GM19455 (cell line): ENCODE results near the gene GABBR1.

Experiments
- ATAC-seq: cut with Tn5 transposase; IDR thresholded peaks from one replicate; pipeline ENCODE4 v1.9.1; 2021; ENCODE audit not compliant: unreplicated experiment

GABBR1 gene

DNA sequence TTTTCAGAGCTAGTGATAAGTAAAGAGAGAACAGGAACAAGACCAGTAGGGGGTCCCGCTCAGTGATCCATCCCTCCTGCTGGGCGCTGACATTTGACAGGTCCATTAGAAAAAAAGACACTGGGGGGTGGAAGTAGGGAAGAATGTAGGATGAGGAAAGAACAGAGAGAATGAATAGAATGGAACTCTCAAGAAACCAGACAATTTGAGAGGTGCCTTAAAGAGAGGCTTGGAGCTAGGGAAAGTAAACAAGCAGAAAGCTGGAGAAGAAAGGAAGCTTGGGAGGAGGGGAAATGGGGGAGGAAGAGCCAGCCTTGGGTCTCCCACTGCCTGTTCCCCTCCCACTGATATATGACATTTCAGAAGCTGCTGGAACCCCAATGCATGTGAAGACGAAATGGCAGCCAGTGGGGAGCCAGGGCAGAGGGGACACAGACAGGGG, 8.4 kb downstream of the GABBR1 start:
- no peak for ATAC-seq

DNA sequence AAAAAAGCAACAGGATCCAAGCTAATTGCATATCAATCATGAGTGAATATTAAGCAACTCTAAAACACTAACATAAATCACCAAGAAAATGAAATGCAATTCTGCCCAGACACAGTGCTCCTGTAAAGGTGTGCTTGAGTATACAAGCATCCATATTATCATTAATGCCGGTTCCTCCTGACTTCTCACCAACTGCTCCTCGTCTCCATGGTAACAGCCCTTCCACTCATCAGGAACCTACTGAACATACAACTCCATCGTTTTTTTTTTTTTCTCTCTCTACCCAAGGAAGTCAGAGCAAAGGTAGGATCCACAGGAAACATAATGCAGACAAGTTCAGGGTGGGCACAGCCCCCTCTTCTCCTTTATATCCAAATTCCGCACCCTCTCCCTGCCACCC, 12.4 kb downstream of the GABBR1 start:
- ATAC-seq, result no peak

DNA sequence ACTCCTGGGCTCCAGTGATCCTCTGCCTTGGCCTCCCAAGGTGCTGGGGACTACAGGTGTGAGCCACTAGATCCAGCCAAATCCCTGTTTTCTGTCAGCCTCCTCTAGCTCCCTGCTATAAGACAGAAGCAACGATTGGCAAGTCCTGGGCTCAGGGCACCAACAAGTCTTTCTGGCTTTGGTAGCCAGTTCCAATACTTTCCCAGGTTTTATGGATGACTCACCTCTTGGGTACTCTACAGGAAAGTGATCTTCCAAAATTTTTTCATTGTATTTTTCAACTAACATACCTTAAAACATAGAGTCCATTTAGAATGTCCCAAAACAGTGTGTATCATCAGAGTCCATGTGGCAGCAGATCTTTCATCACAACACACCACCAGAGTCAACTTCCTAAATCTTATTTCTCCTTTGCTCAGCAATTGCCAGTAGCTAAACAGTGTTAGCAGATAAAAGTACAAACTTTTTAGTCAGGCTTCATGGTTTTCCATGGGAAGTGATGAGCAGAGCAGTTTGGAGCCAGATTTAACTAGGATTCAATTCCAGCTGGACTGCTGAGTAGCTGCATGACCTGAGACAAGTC, 13.3 kb downstream of the GABBR1 start:
- ATAC-seq, result no peak

DNA sequence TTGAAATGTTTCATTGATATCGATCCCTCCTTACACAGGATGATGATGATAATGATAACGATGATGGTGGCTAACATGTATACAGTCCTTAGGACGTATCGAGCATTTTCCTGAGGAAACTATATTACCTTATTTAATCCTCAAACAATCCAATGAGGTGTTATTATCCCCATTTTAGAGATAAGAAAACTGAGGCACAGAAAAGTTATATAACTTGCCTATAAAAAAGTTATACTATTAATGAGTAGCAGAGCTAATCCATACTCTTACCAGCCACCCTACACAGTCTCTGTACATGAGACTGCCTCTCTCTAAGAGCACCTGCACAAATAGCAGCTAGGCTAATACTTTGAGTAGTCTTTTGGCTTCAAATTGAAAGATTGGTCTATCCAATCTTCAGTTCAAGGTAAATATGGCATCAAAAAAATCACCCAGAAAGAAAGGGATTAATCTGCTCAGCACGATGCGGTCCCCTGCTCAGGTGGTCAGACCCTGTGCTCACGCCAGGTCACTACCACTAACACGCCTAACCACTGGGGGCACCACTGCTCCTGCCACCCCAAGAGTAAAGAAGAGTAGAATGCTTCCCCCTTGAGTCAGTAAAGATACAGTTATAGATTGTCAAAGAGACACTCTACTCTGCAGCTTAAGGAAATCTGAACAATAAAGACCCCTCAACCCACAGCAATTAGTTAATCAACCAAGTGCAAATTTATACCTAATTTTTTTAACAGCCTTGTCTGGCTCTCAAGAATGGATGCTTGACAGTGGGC, 15.0 kb downstream of the GABBR1 start:
- no peak for ATAC-seq

DNA sequence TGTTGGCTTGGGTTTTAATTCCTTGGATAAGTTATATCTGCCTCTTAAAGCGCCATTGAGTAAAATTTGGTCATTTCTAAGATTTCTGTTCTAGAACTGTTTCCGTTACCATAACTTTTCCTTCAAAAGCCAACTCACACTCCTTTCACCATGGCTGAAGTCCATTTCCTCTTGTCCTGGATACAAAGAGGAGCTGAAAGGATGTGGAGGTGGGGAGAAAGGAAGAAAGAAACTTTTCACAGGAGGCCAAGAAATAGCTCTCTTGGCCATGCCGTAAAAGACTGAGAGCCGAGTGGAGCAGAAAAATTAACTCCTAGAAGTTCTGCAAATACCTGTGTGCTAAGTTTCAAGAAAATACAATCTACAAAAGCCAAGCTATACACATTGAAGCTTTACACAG, 21.6 kb downstream of the GABBR1 start:
- ATAC-seq, result no peak

DNA sequence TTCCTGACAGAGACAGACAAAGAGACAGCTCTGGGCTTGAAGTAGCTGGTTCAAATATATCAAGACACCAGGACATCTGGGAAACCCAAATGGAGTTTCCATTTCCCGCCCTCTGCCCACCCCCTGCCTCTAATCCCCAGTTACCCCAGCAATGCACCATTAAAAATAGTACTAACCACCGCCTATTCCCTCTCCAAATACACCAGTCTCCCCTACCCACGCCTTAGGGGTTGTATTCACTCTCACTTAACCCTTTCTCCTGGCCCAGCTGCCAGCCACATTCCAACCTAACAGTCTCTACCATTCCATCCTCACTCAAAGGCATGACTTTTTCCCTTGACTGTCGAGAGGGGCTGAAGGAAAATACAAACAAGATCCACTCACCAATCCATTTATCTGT, 22.4 kb downstream of the GABBR1 start:
- ATAC-seq, result no peak

DNA sequence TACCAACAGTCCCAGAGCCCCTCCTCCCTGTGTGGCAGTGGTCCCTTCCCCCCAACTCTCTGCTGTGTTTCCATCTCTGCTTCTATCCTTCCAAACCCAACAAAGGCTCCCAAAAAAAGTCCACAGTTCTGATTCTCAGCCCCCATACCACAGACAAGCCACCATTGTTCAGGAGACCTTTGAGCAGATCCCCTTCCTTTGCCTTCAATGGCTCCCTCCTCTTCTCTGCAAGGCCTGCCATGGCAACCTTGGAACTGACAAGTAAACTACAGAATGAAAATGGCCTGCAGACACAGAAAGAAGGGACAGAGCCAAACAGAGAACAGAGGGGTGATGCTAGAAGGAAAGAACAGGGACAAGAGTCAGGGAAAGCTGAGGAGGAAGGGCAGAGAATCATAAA, 24.9 kb downstream of the GABBR1 start:
- no peak for ATAC-seq

DNA sequence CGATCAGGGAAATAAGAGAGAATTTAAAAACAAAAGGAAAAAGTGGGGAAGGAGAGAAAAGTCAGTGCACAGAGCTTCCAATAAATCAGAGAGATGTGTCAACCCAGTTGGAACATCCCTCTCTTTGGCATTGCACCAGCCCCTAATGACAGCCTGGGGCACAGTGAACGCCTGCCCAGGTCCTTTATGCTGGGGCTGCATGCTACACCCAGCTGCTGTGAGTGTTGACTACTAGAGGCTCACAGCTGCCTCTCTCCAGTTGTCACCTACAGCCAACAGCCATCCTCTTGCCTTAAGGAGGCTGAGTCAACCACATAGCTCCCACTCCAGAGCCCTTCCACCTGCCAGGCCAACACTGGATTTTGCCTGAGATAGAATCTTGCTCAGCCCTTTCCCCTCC, 29.1 kb downstream of the GABBR1 start:
- no peak for ATAC-seq

DNA sequence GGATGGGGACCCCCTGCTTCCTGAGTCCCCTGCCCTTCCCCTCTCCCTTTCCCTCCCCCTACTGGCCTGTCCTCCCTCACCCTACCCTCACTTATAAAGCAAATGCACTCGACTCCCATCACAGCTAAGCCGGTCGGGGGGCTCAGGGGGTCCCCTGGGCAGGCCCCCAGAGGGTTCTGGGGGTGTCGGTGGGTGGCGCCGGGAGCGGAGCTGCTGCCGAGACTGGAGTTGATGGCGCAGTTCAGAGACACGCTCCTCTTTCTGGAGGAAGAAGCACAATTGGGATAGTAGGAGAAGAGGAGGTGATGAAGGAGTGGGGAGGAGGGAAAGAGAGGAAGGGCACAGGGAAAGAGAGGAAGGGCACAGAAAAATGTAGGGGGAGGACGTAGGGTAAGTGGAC, 29.5 kb downstream of the GABBR1 start:
- no peak for ATAC-seq

DNA sequence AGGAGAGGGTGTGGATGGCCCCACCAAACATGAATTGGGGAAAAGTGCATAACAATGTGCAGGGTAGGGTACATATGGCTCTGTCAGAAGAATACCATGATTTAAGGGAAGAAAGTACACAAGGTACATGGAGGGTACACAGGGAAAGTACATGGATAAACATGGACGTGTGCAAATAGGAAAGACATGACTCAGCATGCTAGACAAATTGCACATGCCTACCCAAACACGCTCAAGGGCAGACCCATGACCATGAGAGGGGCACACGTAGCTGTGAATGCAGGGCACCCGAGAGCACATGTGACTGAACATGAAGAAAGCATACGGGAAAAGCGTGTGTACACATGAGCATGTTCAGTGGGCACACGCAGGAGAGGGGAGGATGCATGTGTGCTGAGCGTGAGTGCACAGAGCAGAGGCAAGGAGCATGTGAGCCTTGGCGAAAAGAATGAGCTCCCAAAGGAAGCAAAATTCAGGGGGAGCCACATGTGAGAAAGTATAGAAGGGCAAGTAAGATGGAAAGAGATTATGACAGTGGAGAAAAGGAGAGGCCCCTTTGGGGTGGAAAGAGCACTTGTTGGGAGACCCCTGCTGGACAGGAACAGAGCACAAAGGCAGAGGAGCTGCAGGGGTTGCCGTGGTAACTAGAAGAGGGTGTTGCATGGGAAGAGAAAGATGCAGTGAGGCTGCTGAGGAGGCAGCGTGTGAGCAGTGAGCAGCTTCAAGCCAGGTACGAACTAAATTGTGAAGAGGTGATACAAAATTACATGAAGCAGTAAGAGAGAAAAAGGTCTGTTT, 30.2 kb downstream of the GABBR1 start:
- ATAC-seq, result no peak

DNA sequence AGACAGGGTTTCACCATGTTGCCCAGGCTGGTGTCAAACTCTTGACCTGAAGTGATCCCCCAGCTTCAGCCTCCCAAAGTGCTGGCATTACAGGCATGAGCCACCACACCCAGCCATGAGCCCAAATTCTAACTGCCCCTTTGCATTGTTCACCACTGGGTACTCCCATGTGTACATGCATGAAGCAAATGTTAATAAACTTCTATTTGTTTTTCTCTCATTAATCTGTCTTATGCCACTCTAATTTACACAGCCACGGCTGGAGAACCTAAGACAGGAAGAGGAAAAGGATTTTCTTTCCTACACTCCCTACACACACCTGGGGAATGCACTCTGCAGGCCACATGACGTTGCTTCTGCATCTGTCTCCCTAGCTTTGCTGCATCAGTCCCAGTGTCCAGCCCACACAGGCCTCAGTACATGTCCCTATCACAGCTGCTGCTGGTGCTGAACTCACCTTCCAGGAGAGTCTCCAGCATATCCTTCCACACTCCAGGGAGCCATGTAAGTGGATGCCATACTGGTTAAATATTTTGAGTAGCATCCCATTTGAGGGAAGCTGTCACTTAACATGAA, 34.7 kb downstream of the GABBR1 start:
- no peak for ATAC-seq

DNA sequence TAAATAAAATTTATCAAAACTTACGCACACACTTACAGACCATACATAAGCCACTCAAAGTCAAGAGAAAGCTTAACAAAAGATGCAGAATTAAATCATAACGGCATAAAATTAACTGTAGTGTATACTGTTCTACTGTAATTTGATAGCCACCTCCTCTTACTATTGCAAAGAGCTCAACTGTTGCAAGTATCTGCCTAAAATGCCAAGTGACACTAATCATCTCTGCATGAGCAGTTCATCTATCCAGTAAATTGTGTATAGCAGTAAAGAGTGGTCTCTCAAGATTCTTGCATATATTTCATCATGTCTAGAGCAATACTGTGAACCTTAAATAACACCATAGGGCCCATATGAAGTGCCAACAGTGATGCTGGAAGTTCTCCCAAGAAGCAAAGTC, 35.8 kb downstream of the GABBR1 start:
- ATAC-seq, result no peak

DNA sequence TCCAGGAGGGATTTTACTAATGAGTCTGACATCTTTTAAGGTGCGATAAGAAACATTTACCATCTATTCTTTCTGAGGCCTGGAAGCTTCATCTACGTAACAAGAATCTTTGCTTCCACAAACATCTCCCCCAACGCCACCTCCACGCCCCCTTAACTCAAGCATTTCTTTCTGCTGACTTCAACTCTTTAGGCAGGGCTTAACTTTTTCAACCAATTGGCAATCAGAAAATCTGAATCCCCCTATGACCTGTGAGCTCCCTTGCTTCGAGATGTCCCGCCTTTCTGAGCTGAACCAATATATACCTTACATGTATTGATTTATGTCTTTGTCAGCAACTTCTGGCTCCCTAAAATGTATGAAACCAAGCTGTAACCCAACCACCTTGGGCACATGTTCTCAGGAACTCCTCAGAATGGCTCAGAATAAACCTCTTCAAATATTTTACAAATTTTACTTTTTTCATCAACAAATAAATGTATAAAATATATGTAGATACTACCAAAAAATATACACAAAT, 36.5 kb downstream of the GABBR1 start:
- no peak for ATAC-seq

DNA sequence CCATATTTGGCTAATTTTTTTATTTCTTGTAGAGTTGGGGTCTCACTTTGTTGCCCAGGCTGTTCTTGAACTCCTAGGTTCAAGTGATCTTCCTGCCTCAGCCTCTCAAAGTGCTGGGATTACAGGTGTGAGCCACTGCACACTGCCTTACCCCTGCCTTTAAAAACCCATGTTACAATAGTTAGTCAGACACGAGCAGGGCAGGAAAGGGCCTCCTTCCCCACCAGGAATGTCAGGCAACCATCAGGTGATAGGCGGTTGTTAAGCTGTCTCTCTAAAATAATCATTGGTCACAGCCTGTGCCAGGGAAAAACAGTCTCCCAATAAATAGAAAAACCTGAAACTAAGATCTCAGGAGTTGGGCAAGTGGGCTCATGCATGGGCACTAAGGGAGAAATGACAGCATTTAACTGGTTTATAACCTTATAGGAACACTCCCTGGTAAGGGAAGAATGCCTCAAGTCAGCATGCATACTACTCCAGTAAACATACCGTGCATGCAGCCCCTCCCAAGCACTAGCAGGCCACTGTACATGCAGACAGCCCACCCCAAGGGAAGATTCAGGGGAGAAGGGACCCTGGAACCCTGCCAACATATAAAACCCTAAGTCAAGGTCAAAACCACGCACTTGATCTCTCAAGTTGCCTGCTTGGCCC, 39.7 kb downstream of the GABBR1 start:
- ATAC-seq, result no peak

DNA sequence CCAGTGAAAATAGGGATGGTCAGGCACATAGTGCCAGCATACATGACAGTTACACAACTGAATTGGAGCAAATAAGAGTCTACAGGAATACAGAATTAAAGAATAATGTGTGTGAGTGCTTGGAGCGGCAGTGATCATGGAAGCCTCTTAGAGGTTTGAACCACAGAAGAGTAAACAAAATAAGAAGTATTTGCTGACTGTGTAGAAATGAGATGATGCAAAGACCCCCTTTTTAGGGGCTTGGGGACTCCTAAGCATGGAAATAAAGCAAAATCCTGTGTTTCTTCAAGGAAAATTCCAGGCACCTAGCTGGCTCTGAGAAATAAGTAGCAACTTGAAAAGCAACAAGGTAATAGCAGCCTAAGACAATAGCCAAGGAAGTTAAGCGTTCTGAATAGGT, 41.3 kb downstream of the GABBR1 start:
- ATAC-seq, result no peak

DNA sequence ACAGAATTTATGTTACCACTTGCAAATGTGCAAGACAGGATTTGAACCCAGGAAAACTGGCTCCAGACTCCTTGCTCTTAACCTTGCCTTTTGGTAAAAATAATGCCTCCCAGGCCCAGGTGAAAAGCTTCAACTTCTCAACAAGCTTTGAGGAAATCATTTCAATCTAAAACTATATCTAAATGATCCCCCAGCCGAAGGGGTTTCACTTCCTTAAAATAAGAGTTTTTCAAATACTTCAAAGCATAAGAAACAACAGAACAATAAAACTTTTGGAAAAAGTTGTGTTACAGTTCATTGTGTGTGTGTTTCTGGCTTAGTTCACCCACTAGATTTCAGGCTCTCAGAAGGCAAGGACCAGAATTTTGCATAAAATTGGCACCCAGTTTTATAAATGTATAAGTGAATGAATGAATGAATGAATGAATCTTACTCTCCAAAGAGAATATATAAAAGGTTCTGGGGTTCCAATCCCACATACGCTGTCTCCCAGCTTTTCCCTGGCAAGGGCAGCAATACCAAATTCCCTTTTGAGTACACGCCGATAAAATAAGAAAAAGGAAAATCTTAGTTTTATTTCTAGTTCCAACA, 42.7 kb downstream of the GABBR1 start:
- ATAC-seq, result no peak

DNA sequence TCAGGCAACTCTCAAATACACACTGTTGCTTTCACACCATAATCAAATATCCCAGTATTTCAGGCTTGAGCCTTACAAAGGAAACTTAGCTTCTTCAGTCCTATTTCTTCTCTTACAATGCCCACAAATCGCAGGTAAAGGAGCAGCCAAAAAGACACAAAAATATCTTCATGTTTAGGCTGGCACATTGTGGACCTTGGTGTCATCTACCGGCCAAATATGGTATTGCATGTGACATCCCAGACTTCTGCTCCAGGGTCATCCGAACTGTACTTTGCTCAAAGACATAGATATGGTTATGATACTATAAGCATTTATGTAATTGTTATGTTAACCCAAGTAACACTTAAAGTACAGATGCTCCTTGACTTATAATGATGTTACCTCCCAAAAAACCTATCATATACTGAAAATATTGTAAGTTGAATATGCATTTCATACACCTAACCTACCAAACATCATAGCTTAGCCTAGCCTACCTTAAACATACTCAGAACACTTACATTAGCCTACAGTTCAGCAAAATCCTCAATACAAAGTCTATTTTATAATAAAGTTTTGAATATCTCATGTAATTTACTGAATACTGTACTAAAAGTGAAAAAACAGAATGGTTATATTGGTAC, 43.4 kb downstream of the GABBR1 start:
- no peak for ATAC-seq

DNA sequence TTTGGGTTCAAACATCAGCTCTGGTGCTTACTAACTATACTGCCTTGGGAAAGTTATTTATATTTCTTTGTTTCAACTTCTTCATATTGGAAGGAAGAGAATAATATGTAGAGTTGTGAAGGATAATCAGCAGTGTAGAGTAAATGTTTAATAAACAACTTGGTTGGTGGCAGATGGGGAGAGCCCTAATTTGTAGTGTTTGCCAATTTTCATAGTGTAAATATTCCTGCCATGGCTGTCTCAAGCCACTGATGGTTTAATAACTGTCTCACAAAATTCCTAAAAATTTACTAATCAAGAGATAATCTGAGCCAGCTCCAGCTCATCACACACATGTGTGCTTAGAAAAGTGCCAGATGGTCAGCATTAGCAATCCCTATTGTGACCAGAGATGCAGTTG, 48.2 kb downstream of the GABBR1 start, which contains the start of gene OR2H2:
Gene OR2H2 (plus strand): TSS at position 301 of the 400 bp plus-strand sequence. CDS start 2,824 bp downstream, outside the sequence.
- no peak for ATAC-seq

DNA sequence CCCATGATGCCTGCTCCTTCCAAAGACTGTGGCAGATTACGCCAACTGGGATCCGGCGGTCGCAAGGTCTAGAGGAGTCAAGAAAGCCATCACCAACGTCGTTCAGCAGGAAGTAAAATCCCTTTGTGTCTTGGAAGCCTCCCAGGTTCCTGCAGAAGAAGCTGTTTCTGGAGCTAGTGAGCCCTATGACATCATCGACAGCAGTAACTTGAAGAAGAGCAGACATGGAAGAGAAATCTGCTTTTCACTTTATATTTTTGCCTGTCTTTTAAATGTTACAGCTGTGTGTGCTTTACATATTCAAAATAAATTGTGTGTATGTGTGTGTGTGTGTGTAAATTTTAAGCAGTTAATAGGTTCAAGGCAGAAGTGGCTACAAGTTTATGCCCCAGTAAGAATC, 55.4 kb downstream of the GABBR1 start:
- ATAC-seq, result no peak

DNA sequence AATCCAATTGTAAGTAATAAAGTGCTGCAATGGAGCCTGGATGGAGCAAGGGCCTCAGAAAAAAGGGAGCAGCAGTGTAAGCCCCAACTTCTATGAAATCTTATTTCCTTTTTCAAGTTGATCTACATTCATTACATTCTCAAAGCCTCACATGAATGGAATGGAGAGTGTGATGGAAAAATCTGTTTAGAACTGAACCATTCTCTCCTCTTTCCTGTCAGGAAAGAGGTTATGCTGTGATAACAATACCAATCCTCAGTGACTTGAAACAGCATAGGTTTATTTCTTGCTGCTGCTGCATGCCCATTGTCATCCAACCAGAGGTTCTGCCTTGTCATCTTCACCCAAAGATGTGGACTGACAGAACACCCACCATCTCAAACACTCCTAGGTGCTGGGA, 56.9 kb downstream of the GABBR1 start:
- ATAC-seq, result no peak
